GM19351 (cell line): ENCODE results near the gene HOMER1.

ENCODE experiments used
- ATAC-seq: cut with Tn5 transposase; IDR thresholded peaks from one replicate; pipeline ENCODE4 v1.9.1; 2021; ENCODE audit warnings: mild to moderate bottlenecking, moderate library complexity; ENCODE audit not compliant: unreplicated experiment

Gene HOMER1

DNA sequence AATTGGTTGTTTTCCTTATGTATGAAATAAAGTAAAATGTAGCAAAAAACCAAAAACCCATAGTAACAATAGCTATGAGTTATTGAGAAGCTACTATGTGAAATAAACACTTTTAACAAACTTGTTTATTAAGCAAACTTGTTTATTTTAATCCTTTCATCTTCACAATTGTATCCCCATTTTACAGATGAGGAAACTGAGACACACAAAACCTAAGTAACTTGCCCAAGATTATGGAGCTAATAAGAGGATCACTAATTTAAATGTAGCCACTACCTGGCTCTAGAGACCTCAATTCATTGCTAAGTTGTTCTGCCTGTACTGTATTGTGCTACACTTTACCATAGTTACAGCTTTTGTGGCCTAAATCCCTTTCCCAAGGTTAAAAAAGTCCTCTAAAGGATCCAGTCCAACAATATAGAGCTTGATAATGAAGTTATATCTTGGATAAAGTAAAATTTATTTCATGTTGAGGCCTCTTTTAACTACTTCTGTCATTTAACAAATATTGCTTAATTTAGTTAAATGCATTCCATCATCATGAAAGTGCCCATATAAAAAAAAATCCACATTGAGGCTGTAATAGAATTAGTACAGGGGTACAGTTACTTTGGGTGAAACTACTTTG is 22.1 kb downstream of the HOMER1 start:
- ATAC-seq, result no peak

GRCh38 chr5:79490323-79490936 is 23.5 kb downstream of the HOMER1 start:
- ATAC-seq, result no peak

- ATAC-seq, result no peak
Measured at GRCh38 chr5:79489773-79490172, 24.2 kb downstream of the HOMER1 start.

DNA sequence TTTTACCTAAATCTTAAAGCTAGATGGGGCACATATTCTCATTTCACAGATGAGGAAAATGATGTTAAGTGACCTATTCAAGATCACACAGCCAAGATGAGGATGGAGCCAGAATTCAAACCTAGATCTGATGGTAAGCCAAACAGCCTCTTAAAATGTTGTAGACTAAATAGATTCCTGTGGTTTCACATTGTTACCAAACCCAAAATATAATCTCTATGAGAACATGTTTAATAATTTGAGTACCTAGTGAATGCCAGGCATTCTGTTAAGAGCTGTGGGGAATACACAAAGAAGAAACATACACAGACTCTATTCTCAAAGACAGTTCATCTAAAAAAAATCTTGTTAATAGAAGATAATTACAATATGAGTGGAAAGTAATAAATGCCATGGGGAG is 25.2 kb downstream of the HOMER1 start:
- ATAC-seq, result no peak

GRCh38 chr5:79488058-79488457 is 25.9 kb downstream of the HOMER1 start:
- ATAC-seq, result no peak

DNA sequence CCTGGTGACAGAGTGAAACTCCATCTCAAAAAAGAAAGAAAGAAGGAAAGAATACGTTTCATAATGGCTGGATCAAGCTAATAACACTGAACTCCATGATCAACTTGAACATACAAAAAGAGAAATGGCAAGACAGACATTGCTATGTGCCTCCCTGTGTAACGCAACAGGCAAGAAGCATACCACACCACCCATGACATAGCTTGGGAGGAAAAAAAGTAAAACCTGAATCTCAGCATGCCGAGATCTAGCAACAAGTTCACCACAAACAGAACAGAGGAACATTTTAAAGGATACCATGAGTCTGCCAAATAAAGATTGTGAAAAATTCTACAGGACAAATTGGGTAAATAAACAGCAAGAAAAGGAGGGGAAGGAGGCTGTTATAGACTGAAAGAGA is 26.7 kb downstream of the HOMER1 start:
- no peak for ATAC-seq

- ATAC-seq, result no peak
Measured at GRCh38 chr5:79486116-79486515, 27.8 kb downstream of the HOMER1 start.

- no peak for ATAC-seq
Measured at GRCh38 chr5:79484731-79485130, 29.2 kb downstream of the HOMER1 start.

DNA sequence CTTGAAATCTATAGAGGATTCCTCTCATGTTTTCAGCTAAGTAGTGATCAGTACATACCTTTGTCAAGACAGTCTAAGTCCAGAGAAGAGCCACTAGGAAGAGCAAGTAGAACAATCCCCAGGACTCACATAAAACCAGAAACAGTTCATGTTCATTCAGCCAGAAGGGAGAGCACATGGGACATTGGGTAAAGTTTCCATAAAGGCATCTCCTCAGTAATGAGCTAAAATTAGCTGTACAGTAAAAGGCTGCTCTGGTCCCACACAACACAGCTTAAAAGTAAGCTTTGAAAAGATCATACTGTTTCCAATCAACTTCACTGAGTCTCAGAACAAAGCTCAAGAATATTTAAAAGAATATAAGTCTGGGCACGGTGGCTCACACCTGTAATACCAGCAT is 32.4 kb downstream of the HOMER1 start:
- ATAC-seq, result no peak

DNA sequence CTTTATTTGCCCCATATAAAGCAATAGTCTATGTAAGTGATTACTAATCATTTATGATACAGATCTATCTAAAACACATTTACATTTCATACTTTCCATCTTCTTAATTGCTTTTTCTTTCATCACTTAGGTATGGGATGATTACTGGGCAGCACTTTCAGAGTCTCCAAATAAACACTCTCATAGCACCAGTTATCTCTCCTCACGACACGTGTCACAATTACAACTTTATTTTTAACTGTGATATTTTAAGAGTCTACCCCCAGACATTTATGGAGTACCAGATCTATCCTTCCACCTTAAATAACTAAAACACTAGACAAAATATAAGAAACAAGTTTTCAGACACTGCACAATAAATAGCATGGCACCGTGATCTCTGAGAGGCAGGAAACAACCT is 32.9 kb downstream of the HOMER1 start:
- ATAC-seq, result no peak

DNA sequence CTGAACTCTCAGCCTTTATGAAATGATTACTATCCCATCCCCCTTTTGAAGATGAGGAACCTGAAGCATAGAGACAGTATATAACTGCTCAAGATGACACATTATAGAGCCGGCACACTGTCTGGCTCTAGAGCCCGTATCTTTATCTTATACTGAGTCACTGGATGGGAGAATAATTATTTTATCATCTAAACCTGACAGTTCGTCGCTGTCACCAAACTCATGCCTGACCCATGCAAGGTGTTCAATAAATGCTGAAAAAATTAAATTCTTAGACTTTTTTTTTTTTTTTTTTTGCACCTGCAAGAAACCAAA is 38.8 kb downstream of the HOMER1 start:
- ATAC-seq, result no peak

- no peak for ATAC-seq
Measured at GRCh38 chr5:79474367-79475151, 39.4 kb downstream of the HOMER1 start.

DNA sequence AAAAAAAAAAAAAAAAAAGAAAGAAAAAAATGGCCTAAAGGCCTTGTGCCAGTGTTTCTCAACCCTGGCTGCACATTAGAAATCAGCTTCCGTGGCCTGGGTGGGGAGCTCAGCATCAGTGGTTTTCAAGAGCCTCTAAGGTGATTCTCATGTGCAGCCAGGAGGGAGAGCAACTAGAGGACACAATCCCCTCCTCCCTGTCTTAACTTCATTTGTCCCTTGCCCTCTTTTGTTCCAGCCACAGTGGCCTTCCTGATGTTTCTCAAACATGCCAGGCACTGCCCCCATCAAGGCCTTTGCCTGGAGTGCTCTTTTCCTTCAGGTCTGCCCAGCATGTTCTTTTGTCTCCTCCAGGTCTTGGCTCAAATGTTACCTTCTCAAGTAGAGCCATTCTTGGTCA is 42.4 kb downstream of the HOMER1 start:
- ATAC-seq, result no peak

GRCh38 chr5:79464695-79465332 is 49.1 kb downstream of the HOMER1 start:
- ATAC-seq, result no peak

DNA sequence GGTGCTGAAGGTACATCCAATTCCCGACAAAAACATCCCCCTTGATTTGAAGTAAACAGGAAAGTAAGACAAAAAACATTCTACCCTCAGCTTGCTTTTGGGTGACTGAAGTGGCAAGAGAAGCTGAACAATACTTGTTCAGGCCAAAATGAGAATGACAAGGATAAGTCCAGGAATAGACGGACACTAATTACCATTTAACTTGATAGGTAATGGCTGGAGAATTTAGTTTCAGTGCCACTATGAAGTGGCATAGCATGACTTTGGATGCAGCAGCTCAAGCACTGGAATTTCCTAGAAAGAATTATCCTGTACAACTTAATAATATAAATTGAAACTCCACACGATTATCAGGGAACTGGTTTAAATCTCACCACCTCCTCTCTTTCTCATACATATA is 49.7 kb downstream of the HOMER1 start:
- ATAC-seq, result no peak

DNA sequence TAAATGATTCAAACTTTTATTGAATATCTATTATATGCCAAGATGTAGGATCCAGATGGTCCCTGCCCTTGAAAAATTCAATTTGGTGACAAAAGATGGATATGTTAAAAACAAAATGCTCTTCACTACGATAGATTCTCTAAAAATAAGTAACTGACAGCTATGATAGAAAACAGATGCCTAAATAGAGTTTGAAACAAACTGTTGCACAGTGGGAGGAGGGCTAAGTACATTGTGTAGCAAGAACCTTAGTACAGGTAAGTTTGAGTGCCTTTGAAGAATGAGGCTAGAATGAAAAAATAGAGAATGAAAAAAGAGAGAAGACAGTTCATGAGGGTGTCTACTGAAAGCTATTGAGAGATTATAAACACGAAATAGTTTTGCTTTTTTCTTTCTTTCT is 54.3 kb downstream of the HOMER1 start:
- ATAC-seq, result no peak

GRCh38 chr5:79456890-79457583 is 56.9 kb downstream of the HOMER1 start:
- ATAC-seq, result no peak

- ATAC-seq, result no peak
Measured at GRCh38 chr5:79456400-79456799, 57.5 kb downstream of the HOMER1 start.

GRCh38 chr5:79454043-79454442 is 59.9 kb downstream of the HOMER1 start:
- ATAC-seq, result no peak

DNA sequence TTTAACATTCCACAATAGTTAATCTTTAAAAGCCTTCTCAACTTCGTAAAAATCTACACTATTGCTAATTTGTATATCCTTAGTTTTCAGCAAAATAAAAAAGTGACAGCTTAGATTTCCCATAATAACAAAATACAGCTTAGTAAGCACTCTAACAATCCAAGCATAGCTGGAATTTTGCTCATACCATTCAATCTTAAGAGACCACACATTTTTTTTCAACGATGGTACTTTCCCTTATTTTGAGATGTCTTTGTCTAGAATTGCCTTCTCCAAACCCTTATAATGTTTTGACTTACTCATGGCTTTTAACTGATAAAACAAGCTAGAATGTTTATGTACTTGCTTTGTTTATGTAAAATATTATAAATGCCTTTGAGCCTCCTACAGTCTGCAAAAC is 65.6 kb downstream of the HOMER1 start:
- no peak for ATAC-seq

DNA sequence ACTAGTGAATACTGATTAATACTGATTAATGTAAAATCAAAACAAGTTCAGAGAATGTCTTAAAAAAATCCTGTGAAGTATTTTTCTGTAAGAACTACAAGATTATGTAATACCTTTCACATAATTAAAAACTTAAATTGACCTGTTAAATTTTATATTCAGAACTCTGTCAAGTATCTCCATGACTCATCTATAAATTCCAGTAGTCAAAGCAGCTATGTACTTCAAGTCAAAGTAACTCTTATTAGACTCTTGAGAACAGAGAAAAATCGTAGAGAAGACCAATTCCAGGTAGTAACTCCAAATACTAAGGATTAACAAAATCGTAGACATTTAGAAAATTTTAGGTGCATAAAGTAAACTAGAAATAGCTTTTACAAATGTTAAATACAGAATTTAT is 77.1 kb downstream of the HOMER1 start:
- ATAC-seq, result no peak
